ENCODE results near the gene KLK8.

The KLK8 gene

DNA sequence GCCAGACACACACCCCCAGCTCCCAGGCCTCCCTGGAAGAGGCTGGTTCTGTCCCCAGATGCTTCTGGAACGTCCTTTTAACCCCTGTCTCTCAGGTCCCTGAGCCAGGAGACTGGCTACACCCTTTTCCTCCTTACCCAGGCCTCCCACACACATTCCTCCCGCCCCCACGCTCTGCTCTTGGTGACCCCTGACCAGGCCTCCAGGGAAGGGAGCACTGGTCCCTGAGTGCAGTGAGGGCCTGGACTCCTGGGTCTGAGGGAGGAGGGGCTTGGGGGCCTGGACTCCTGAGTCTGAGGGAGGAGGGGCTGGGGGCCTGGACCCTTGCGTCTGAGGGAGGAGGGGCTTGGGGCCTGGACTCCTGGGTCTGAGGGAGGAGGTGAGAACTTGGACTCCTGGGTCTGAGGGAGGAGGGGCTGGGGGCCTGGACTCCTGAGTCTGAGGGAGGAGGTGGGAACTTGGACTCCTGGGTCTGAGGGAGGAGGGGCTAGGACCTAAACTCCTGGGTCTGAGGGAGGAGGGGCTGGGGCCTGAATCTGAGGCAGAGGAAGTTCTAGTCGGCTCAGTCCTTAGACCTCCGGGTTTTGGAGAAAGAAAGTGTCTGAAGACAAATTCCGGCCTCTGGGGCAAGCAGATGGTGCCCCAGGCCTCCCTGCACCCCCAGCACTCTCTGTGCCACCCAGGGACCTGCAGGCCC, 32.5 kb downstream of the KLK8 start:
- H3K4me3 Mint-ChIP-seq, result no peak overlapping the region
- no peak overlapping the region for H3K27ac Mint-ChIP-seq
- H3K4me1 Mint-ChIP-seq, result no peaks in the 10 kb centered on the region
- H3K27me3 Mint-ChIP-seq, result peaks cover 42 to 50% of the 10 kb centered on the region in 2 donors
- H3K9me3 Mint-ChIP-seq, result peaks cover under 1 to 2% of the 10 kb centered on the region in 2 donors
- H3K36me3 Mint-ChIP-seq, result no peaks in the 10 kb centered on the region
- ATAC-seq (replicated peaks), result no peak
- no peak for DNase-seq

DNA sequence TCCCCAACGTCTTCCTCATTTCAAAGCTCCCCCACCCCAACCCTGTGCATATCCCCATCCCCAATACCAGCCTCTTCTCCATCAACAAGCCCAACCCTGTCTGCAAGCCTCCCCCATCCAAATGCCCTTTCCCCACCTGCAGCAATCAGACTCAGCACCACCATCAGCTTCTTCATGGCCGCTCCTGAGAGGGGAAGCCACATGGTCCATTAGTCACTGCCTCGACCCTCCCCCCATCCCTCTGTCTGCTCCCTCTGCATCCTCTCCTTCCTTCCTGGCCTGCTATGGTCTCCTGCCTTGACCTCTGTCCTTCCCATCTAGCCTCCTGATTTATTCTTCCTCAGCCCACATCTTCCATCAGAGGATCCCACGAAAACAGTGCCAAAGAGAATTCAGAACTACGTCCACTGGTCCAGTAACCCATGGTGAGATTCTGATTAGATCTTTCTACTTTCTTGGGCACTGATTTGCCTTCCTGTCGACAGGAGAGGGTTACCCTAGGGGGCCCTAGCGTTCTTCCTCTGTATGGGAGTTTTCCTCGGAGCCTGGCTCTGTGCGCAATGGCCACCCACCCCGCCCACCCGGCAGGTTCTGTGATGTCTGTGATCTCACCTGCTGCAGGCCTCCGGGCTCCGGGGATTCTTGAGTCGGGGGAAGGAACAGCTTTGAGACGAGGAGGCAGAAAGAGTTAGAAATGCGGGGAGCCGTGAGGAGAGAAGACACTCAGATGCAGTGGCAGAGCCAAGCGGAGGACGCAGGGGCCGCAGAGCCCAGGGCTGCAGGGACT, 33.3 kb downstream of the KLK8 start:
- Mint-ChIP-seq H3K27ac (no peak overlapping the region), H3K4me1 (no peaks in the 10 kb centered on the region), H3K36me3 (no peaks in the 10 kb centered on the region), H3K4me3 (no peak overlapping the region), H3K9me3 (peaks cover 5% of the 10 kb centered on the region in 2 donors), H3K27me3 (peaks cover 45 to 51% of the 10 kb centered on the region in 2 donors)
- DNase-seq (no peak), ATAC-seq (replicated peaks) (no peak)

DNA sequence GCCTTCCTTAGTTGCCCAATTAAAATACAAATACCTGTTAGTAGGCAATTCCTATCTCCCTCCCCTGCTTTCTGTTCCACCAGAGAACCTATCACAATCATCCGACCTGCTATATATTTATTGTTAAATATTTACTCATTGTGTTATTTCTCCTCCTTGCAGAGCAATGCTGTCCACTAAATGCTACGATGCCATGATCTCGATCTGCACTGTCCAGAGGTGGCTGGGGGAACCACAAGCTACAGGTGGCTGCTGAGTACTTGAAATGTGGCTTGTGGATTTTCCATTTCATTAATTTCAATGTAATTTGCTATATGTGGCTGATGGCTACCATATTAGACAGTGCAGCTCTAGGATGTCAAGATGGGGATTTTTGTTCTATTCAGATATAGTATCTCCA, 37.1 kb downstream of the KLK8 start:
- Mint-ChIP-seq H3K9me3 (peaks cover 27 to 28% of the 10 kb centered on the region in 2 donors), H3K27me3 (peaks cover 16 to 29% of the 10 kb centered on the region in 2 donors), H3K36me3 (peaks cover 0 to 3% of the 10 kb centered on the region in 2 donors), H3K27ac (no peak overlapping the region), H3K4me1 (no peaks in the 10 kb centered on the region), H3K4me3 (no peak overlapping the region)
- no peak for DNase-seq
- no peak for ATAC-seq (replicated peaks)

DNA sequence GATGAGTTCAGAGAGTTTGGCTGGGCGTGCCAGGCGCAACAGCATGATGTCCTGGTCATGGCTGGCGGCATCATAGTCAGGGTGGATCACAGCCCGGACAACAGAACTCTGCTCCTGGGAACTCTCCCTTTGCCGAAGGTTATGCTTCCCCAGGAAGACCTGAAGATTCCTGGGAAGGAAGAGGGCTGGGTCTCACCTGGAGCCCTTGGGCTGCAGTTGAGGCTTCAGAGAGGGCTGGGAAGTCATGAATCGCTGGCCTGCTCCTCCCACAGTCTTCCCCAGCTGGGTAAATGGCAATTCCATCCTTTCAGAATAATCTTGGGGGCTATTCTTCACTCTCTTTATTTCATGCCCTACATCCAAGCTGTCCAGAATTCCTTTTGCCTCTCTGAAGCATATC, 38.0 kb downstream of the KLK8 start:
- DNase-seq, result no peak
- H3K9me3 Mint-ChIP-seq, result peaks cover 27 to 29% of the 10 kb centered on the region in 2 donors
- H3K27me3 Mint-ChIP-seq, result peaks cover 16 to 31% of the 10 kb centered on the region in 2 donors
- peaks cover 0 to 4% of the 10 kb centered on the region in 2 donors for H3K36me3 Mint-ChIP-seq
- ATAC-seq (replicated peaks), result no peak
- H3K4me3 Mint-ChIP-seq, result no peak overlapping the region
- no peak overlapping the region for H3K27ac Mint-ChIP-seq
- H3K4me1 Mint-ChIP-seq, result no peaks in the 10 kb centered on the region

DNA sequence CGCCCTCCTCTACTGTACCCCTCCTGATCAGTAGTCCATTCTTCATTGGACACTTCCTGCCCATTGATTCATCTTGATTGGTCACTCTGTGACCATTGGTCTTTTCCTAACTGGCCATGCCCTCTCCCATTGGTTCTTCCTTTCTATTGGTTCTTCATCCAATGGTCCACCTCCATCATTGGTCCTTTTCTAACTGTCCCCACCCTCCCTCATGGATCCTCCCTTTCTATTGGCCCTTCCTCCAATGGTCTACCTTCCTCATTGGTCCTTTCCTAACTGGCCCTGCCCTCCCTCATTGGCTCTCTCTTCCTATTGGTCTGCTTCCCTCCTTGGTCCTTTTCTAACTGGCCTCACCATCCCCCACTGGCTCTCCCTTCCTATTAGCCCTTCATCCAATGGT, 39.2 kb downstream of the KLK8 start:
- H3K27ac Mint-ChIP-seq, result no peak overlapping the region
- peaks cover 14 to 30% of the 10 kb centered on the region in 2 donors for H3K27me3 Mint-ChIP-seq
- DNase-seq (no peak), ATAC-seq (replicated peaks) (no peak)
- no peak overlapping the region for H3K4me3 Mint-ChIP-seq
- no peaks in the 10 kb centered on the region for H3K4me1 Mint-ChIP-seq
- H3K36me3 Mint-ChIP-seq, result peaks cover 0 to 4% of the 10 kb centered on the region in 2 donors
- H3K9me3 Mint-ChIP-seq, result peaks cover 27 to 29% of the 10 kb centered on the region in 2 donors

DNA sequence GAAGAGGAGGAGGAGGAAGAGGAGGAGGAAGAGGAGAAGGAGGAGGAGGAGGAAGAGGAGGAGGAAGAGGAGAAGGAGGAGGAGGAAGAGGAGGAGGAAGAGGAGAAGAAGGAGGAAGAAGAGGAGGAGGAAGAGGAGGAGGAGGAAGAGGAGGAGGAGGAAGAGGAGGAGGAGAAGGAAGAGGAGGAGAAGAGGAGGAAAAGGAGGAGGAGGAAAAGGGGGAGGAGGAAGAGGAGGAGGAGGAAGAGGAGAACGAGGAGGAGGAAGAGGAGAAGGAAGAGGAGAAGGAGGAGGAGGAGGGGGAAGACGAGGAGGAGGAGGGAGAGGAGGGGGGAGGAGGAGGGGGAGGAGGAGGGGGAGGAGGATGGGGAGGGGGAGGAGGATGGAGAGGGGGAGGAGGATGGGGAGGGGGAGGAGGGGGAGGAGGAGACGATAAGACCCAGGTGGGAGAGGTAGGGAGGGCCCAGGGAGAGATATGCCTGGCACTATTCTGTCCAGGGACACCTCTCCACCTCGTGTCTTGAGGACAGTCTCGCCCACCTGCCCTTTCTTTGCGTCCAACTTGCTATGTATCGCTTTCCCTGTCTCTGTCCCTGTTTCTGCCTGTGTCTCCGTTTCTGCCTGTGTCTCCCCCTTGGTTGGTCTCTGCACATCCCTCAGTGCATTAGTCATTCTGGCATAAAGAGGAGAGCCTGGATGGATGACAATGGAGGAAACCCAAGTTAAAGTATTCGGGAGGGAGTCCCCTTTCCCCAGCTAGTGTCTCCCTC, 41.5 kb downstream of the KLK8 start:
- peaks cover 27 to 29% of the 10 kb centered on the region in 2 donors for H3K9me3 Mint-ChIP-seq
- no peak overlapping the region for H3K27ac Mint-ChIP-seq
- peaks cover 14 to 27% of the 10 kb centered on the region in 2 donors for H3K27me3 Mint-ChIP-seq
- H3K36me3 Mint-ChIP-seq, result peaks cover 0 to 4% of the 10 kb centered on the region in 2 donors
- H3K4me3 Mint-ChIP-seq, result no peak overlapping the region
- no peaks in the 10 kb centered on the region for H3K4me1 Mint-ChIP-seq
- ATAC-seq (replicated peaks), result peak; percentile 42 to 53
- DNase-seq, result no peak

DNA sequence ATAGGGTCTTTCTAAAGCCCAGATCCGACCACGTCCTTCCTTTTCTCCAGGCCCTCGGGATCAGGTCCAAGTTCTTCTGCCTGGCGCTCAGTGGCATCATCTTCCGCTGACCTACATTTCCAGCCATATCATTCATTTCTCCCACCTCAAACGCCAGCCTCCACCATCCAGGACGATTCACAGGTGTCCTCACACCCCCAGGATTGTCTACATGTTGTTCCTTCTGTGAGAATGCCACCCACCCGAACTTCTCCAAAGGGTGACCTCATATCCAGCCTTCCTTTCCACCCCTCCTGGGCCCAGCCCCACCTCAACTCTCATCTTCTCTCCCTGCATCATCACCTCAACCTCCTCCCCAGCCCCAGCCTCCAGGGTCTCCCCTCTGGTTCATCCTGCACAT, 43.8 kb downstream of the KLK8 start:
- DNase-seq, result no peak
- Mint-ChIP-seq H3K4me1 (peaks cover 0 to 1% of the 10 kb centered on the region in 2 donors), H3K27ac (no peak overlapping the region), H3K9me3 (peaks cover 17 to 19% of the 10 kb centered on the region in 2 donors), H3K36me3 (peaks cover 0 to 4% of the 10 kb centered on the region in 2 donors), H3K27me3 (peaks cover 19 to 34% of the 10 kb centered on the region in 2 donors), H3K4me3 (no peak overlapping the region)
- no peak for ATAC-seq (replicated peaks)

DNA sequence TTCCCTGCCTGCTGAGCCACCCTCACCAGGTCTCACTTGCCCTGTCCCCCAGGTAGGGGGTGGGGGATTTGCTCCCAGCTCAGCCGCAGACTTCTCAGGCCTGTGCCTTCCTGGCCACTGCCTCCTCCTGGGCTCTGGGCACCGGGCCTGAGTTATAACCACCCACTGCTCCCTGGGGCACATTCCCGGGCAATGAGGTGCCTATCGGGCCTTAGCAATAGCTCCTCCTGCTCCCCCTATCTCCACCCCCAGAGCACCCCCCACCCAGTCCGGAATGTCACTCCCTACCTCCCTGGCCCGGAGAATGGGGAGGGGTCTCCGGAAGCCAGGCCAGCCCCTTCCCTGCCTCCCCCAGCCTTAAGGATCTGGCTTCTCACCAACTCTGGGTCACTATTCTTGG, 48.5 kb downstream of the KLK8 start, which contains the start of gene KLK5:
Gene KLK5, minus strand, starts transcription at position 129 of the 400 bp plus-strand sequence. CDS start 381 bp downstream, outside the sequence.
- Mint-ChIP-seq H3K36me3 (peaks cover 0 to 5% of the 10 kb centered on the region in 2 donors), H3K9me3 (peaks cover 1 to 9% of the 10 kb centered on the region in 2 donors), H3K27me3 (peaks cover 44 to 51% of the 10 kb centered on the region in 2 donors), H3K4me1 (peaks cover 0 to 1% of the 10 kb centered on the region in 2 donors), H3K4me3 (no peak within 1 kb of the TSS), H3K27ac (no peak within 1 kb of the TSS)
- DNase-seq (no peak), ATAC-seq (replicated peaks) (no peak)

DNA sequence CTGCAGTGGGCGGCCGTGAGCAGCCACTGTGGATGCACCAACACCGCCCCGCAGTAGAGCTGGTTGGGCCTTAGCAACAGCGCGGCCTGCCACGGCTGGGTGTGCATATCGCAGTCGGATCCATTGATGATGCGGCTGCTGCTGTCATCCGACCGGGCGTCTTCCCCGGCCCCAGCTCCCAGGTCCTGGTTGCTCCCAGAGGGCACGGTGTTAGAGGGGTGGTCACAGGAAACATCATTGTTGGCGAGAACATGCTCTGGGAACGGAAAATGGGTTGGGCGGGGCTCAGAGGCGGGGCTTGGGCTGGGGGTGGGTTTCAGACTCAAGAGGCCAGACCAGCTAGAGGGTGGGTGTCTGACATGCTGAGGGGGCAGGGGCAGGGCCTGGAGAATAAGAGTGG, 51.5 kb downstream of the KLK8 start:
- ATAC-seq (replicated peaks) (no peak), DNase-seq (no peak)
- Mint-ChIP-seq H3K9me3 (peaks cover 1 to 9% of the 10 kb centered on the region in 2 donors), H3K27ac (no peak overlapping the region), H3K4me1 (peaks cover 0 to 1% of the 10 kb centered on the region in 2 donors), H3K4me3 (no peak overlapping the region), H3K27me3 (peaks cover 44 to 49% of the 10 kb centered on the region in 2 donors), H3K36me3 (peaks cover 0 to 5% of the 10 kb centered on the region in 2 donors)

DNA sequence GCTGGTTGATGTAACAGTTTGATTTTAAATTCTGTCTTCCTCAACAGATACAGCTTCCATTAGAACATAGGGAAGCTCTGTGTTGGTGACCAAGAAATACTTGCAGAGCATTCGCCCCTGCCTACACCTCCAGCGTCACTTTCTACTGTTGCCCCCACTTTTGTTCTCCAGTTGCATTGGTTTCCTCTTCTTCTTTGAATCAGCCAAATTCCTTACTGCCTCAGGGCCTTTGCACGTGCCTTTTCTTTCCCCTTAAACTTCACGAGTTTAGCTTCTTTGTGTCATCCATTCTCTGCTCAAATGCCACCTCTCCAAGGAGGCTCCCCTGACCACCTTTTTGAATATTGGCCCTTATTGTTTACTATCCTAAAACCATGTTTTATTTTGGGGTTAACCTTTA, 54.3 kb downstream of the KLK8 start:
- peaks cover 4 to 12% of the 10 kb centered on the region in 2 donors for H3K9me3 Mint-ChIP-seq
- no peaks in the 10 kb centered on the region for H3K4me1 Mint-ChIP-seq
- ATAC-seq (replicated peaks) (no peak), DNase-seq (no peak)
- H3K27me3 Mint-ChIP-seq, result peaks cover 37 to 51% of the 10 kb centered on the region in 2 donors
- H3K4me3 Mint-ChIP-seq, result no peak overlapping the region
- peaks cover 0 to 5% of the 10 kb centered on the region in 2 donors for H3K36me3 Mint-ChIP-seq
- H3K27ac Mint-ChIP-seq, result no peak overlapping the region

All from stimulated activated naive B cell treated with anti-CD40 and anti-IgM and Interleukin-4, amounts not matched to agents 10 μg/mL and 1 μg/mL and 100 μg/mL, for 72 hours (primary cell).